HG02870 (cell line): ENCODE data around the gene PTPRG.

Experiments
- ATAC-seq: cut with Tn5 transposase; IDR thresholded peaks from one replicate; pipeline ENCODE4 v1.9.1; 2021; ENCODE audit warnings: mild to moderate bottlenecking, moderate library complexity; ENCODE audit not compliant: unreplicated experiment

Gene PTPRG

GRCh38 chr3:61847784-61848462 lies 286.6 kb downstream of the PTPRG start:
- ATAC-seq = no peak

DNA sequence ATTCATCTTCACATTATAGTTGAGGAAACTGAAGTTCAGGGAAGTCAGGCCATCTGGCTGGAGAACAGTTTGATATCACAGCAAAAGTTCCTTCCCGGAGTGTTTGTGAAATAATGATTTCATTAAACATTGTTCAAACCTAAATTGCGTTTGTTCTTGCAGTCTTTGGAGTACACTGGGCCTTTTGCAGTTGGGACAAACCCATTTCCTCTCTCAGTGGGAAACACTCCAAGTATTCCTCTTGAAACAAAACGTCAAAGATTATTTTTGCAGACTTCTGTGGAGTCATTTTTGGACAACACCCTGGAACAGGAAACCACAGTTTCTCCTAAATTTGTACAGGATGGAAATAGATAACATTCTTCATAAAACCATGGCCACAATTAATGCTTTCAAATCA lies 287.5 kb downstream of the PTPRG start:
- no peak for ATAC-seq

GRCh38 chr3:61853912-61854311 lies 292.5 kb downstream of the PTPRG start:
- ATAC-seq = no peak

GRCh38 chr3:61855211-61855610 lies 293.8 kb downstream of the PTPRG start:
- no peak for ATAC-seq

DNA sequence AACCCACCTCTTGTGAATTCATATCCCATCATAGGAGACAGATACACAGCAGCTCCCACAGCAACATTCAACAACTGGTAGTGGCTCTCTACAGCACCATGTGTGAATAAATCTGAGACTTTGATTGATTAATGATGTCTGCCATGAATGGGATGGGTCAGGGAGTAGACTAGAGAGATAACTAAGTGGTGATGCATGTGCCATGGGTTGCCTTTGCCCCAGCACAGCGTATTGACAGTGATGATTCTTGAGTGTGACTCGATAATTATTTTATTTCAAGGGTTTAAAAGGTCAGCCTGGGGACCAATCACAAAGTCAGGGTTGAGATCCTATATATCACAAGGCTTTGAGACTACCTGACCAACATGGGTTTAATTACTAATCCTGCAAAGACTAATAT lies 295.9 kb downstream of the PTPRG start:
- ATAC-seq = no peak

- ATAC-seq = no peak
Observed at GRCh38 chr3:61858054-61858453, 296.7 kb downstream of the PTPRG start.

GRCh38 chr3:61861410-61861809 lies 300.0 kb downstream of the PTPRG start:
- ATAC-seq = no peak

- ATAC-seq = no peak
Observed at GRCh38 chr3:61862614-61863289, 301.4 kb downstream of the PTPRG start.

GRCh38 chr3:61863579-61863978 lies 302.2 kb downstream of the PTPRG start:
- ATAC-seq = no peak

DNA sequence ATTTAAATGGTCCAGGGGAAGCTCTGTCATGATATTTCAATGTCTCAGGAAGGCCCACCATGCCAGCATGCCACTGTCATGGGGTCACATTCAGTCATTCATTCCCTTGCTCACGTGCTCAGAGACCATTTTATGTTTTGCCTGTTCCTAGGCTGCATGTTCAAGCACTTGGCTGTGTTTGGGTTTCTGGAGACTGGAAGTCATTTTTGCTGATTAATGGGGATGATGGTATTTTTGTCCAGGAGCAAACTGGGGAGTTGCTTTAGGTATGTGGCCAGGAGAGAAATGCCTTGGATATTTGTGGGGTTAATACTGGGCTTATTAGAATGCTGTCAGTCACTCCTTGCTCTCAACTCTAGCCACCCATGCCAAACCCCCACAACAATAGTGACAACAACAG lies 303.5 kb downstream of the PTPRG start:
- no peak for ATAC-seq

- no peak for ATAC-seq
Observed at GRCh38 chr3:61865466-61866152, 304.2 kb downstream of the PTPRG start.

GRCh38 chr3:61866153-61866542 lies 304.8 kb downstream of the PTPRG start:
- no peak for ATAC-seq

- ATAC-seq = no peak
Observed at GRCh38 chr3:61866961-61867461, 305.6 kb downstream of the PTPRG start.

DNA sequence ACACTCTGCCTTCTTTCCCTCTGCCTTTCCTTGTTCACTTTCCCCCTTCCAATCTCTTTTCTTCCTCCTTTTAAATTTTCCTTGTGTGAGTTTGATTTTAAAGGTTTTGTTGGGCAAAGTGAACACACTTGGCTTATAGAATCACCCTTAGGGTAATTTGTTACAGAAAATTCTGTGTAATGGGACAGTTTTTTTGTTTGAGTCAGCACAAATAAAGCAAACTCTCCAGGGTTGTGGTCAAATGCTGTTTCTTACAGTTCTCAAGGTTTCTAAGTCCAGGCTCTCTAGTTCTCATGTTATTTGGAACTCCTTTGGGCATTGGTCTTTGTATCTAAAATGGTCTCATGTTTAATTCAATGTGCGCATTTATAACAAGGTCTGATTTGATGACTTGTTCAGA lies 307.1 kb downstream of the PTPRG start:
- no peak for ATAC-seq

GRCh38 chr3:61869371-61869770 lies 308.0 kb downstream of the PTPRG start:
- no peak for ATAC-seq

DNA sequence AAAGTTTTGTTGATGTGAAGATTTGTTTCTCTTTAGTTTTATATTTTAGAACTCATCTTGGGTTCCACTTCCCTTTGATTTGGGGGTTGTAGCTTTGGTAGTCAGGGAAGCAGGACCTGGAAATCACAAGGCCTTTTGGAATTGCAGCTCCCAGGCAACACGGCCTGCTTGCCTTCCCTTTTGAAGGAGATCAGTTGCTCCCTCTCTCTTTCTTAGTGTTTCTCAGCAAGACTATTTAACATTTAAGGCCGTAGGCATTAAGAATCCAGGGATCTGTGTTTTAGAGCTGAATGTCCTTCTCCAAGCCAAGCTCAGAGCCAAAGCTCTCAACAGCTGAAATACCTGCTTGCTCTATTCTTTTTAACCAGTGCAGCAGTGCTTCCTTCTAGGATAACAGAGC lies 310.3 kb downstream of the PTPRG start:
- ATAC-seq = no peak

DNA sequence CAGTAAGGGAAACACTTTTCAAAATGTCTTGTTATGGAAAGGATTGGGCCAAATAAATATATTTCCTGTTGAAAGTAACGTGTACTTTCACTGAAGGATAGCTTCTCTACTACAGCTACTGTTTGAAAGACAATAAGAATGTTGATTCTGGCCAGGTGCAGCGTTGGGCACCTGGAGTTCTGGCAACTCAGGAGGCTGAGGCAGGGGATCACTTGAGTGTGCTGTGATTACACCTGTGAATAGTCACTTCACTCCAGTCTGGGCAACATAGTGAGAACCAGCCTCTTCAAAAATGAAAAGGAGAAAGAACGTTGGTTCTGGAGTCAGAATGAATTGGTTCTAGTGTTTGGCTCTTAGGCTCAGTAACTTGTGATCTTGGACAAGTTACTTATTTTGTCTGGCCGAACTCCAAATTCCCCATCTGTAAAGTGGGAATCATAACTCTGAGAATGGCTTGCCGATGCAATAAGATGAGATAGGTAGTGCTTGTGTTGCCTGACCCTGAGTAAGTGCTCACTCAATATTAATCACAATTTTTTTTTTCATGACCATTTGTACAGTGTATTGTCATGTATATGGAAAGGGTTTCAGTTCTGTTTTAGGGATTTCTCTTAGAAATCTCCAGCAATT lies 310.8 kb downstream of the PTPRG start:
- no peak for ATAC-seq

DNA sequence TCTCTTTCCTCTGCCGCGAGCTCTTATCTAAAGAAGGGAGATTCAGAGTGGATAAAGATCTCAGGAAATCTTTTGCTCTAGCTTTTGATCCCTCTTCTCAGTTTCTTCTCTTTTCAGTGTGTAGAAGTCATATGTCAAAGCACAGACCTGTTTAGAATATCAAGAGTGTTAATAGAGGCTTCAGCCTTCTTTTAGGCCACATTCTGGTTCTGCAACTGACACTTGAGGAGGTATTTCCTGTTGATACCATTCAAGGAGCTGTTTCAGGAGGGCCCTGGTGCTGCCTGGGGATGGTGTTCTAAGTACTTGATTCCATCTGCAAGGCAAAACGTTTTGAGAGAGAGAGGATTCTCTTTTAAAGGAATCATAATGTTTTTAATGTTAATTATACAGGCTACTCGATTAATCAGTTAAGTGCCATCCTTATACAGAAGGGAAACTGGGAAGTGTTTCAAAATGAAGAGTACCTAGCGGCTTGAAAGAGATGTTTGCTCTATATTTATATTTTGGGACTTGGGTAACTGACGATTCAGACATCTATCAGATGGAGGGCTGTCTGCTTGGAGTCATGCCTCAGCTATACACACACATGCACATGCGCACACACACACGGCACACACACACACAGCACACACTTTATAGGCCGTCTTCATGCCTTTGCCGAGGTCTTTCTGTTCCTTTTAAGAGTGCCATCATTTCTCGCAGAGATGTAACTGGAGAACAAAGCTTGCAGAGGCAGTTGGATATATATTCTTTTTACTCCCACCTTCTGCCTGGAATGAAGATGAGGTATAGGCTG lies 313.9 kb downstream of the PTPRG start:
- no peak for ATAC-seq

GRCh38 chr3:61875976-61876671 lies 314.8 kb downstream of the PTPRG start:
- no peak for ATAC-seq

DNA sequence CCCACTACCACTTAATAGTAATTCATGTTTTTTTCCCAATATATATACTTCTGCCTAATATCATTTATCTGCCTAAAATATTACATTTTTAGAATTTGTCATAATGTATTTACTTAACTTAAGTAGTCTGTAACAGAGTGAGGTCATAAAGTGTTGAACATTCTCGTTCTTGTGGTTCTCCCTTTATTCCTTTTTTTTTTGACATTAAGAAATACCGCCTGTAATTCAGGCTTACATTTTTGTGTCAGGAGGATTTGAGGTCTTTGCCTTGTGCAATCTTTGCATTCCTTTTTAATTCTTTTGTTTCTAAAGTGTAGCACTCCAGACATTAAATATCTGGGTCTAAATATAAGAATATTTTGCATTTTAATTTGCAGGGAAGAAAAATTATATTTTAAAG lies 315.4 kb downstream of the PTPRG start:
- ATAC-seq = no peak
